Endothelial cell of umbilical vein (primary cell): ENCODE results near the gene CEP68. TPM values are rescaled to one million over a fixed set of nuclear protein-coding genes. Genes with fewer than 3 reads are reported as not detected.
A peak's percentile ranks its signal among the peaks of the same experiment; 100 is the strongest.

Experiments
- BruUV-seq: library from RNA; stranded (reverse); fragments of 400-500 nt; replicated peaks from 2 replicates; lab custom pipeline; 2021; lab: Mats Ljungman, UMichigan
- CTCF ChIA-PET: fragments of 300-600, 350-600 bp; sonication (Branson Sonifier 250); formaldehyde crosslinking; loops from one replicate; lab custom pipeline; 2021; ENCODE audit warnings: antibody characterized with exemption, inconsistent platforms; lab: Charles Lee
- POLR2A ChIA-PET: fragments of 300-600, 350-600 bp; sonication (Branson Sonifier 250); formaldehyde crosslinking; loops from one replicate; lab custom pipeline; 2021; ENCODE audit warnings: antibody characterized with exemption, inconsistent platforms; lab: Charles Lee
- DNase-seq: peaks from one replicate; pipeline ENCODE4 v3.0.0-alpha.2; 2011; ENCODE audit warnings: low read depth, low spot score
- FAIRE-seq: peaks from 2 replicates; lab custom pipeline; 2011; peaks lifted over from hg19 to GRCh38; lab: Jason Lieb, UNC
- H2AFZ ChIP-seq: 2 replicates; pipeline ENCODE4 v1.6.0; 2012; ENCODE audit warnings: low read depth, low read length, control low read depth, inconsistent platforms
- H3K27ac ChIP-seq: 2 replicates; pipeline ENCODE4 v1.5.1; 2011; ENCODE audit warnings: low read depth, mild to moderate bottlenecking, control low read depth, low read length, moderate library complexity; ENCODE audit not compliant: insufficient read depth
- H3K27me3 ChIP-seq, 2 experiments: 2 replicates each; pipeline versions ENCODE4 v1.6.0 to v1.6.1; 2011; ENCODE audit warnings: low read length in 2 of 2, mixed read lengths in 1 of 2; ENCODE audit not compliant: control insufficient read depth in 2 of 2, insufficient read depth in 2 of 2
- H3K36me3 ChIP-seq, 2 experiments: 2 replicates in 1 of 2; 3 replicates in 1 of 2; pipeline ENCODE4 v1.5.1; 2011; ENCODE audit warnings: low read length in 2 of 2, mild to moderate bottlenecking in 1 of 2, moderate library complexity in 1 of 2; ENCODE audit not compliant: control insufficient read depth in 2 of 2, insufficient read depth in 2 of 2; ENCODE audit errors: extremely low read depth in 1 of 2
- H3K4me1 ChIP-seq: 3 replicates; pipeline ENCODE4 v1.5.1; 2011; ENCODE audit warnings: mild to moderate bottlenecking, low read length; ENCODE audit not compliant: control insufficient read depth, insufficient read depth; ENCODE audit errors: extremely low read depth
- H3K4me2 ChIP-seq: 2 replicates; pipeline ENCODE4 v1.6.1; 2011; ENCODE audit warnings: low read length, control low read depth, mixed read lengths; ENCODE audit not compliant: insufficient read depth
- H3K4me3 ChIP-seq, 3 experiments: fragments of 200-600 bp in 1 of 3; sonication (generic), shearing (Covaris generic) in 1 of 3; replicated peaks in 1 of 3; 2 replicates each; pipeline ENCODE4 v1.5.1; 2011 to 2016; ENCODE audit warnings: control low read depth in 3 of 3, low read length in 3 of 3, mild to moderate bottlenecking in 2 of 3, inconsistent platforms in 1 of 3, low read depth in 1 of 3, moderate library complexity in 1 of 3; ENCODE audit not compliant: insufficient read depth in 1 of 3
- H3K79me2 ChIP-seq: 2 replicates; pipeline ENCODE4 v1.6.0; 2012; ENCODE audit warnings: low read length, inconsistent platforms; ENCODE audit not compliant: control insufficient read depth, insufficient read depth
- H3K9ac ChIP-seq: replicated peaks from 2 replicates; pipeline ENCODE3; 2011; ENCODE audit warnings: low read length, control low read depth; ENCODE audit not compliant: insufficient read depth; ENCODE audit errors: extremely low read depth
- H3K9me1 ChIP-seq: replicated peaks from 3 replicates; pipeline ENCODE4 v1.6.0; 2011; ENCODE audit warnings: mild to moderate bottlenecking, low read length; ENCODE audit not compliant: control insufficient read depth, insufficient read depth; ENCODE audit errors: extremely low read depth
- H3K9me3 ChIP-seq: replicated peaks from 2 replicates; pipeline ENCODE4 v1.5.1; 2012; ENCODE audit warnings: low read length, inconsistent platforms; ENCODE audit not compliant: control insufficient read depth, insufficient read depth
- H4K20me1 ChIP-seq: replicated peaks from 2 replicates; pipeline ENCODE3; 2011; ENCODE audit warnings: mild to moderate bottlenecking, low read length; ENCODE audit not compliant: control insufficient read depth, insufficient read depth; ENCODE audit errors: extremely low read depth
- CTCF ChIP-seq, 2 donors: IDR thresholded peaks; 1 replicate in 1 of 2; 2 replicates in 1 of 2; pipeline ENCODE4 v1.5.1; 2011; ENCODE audit warnings: low read length in 2 of 2, mild to moderate bottlenecking in 2 of 2, moderate library complexity in 2 of 2, control low read depth in 1 of 2, inconsistent platforms in 1 of 2, low read depth in 1 of 2; ENCODE audit not compliant: insufficient read depth in 1 of 2; ENCODE audit errors: extremely low read depth in 1 of 2
- EZH2 ChIP-seq: IDR thresholded peaks from 2 replicates; pipeline ENCODE4 v1.6.1; 2012; ENCODE audit warnings: borderline replicate concordance, low read depth, mild to moderate bottlenecking, moderate library complexity, low read length, inconsistent platforms; ENCODE audit not compliant: severe bottlenecking
- FOS ChIP-seq: IDR thresholded peaks from 2 replicates; pipeline ENCODE4 v1.6.1; 2011; ENCODE audit warnings: mild to moderate bottlenecking, low read length, moderate library complexity, borderline replicate concordance; ENCODE audit not compliant: insufficient read depth
- GATA2 ChIP-seq: IDR thresholded peaks from 2 replicates; pipeline ENCODE4 v1.7.0; 2011; ENCODE audit warnings: low read depth, mild to moderate bottlenecking, moderate library complexity, mixed read lengths, low read length; ENCODE audit not compliant: insufficient read length, insufficient read depth
- JUN ChIP-seq: IDR thresholded peaks from 2 replicates; pipeline ENCODE4 v1.6.1; 2011; ENCODE audit warnings: borderline replicate concordance, low read depth; ENCODE audit not compliant: insufficient read length, insufficient read depth
- MAX ChIP-seq: IDR thresholded peaks from 2 replicates; pipeline ENCODE4 v1.6.1; 2011; ENCODE audit not compliant: insufficient read depth, insufficient read length
- MYC ChIP-seq: IDR thresholded peaks from one replicate; pipeline ENCODE4 v1.6.1; 2011; ENCODE audit warnings: mild to moderate bottlenecking, low read depth, low read length
- POLR2A ChIP-seq: IDR thresholded peaks from 2 replicates; pipeline ENCODE4 v1.6.1; 2012; ENCODE audit warnings: low read depth, mild to moderate bottlenecking, control low read depth, low read length
- POLR2AphosphoS5 ChIP-seq: IDR thresholded peaks from 2 replicates; pipeline ENCODE4 v1.6.1; 2012; ENCODE audit warnings: low read depth, mild to moderate bottlenecking, control low read depth, low read length, moderate library complexity; ENCODE audit not compliant: insufficient read depth
- dilution Hi-C: fragments of 300-500 bp; cut with MboI; formaldehyde crosslinking; loops from one replicate; pipeline ENCODE4 v1.15.0; 2019; ENCODE audit warnings: low sequenced_read_pairs; ENCODE audit not compliant: extremely low pct_ligation_motif_present
- intact Hi-C: fragments of 100-400 bp; cut with micrococcal nuclease; formaldehyde crosslinking; loops from one replicate; pipeline ENCODE4 v1.10.0; 2022
- polyA plus RNA-seq, 4 experiments: library from polyadenylated mRNA; depleted of rRNA in 3 of 4; stranded (reverse) in 3 of 4; unstranded in 1 of 4; fragments of >200 nt; gene quantifications; 2 replicates each; pipeline versions ENCODE4 v1.2.1 to v1.2.3, GENCODE V29; 2011 to 2012; ENCODE audit warnings: missing spikeins in 1 of 4
- total RNA-seq: library from RNA; stranded (reverse); gene quantifications from 2 replicates; pipeline ENCODE4 v1.2.3, GENCODE V29; 2021

CEP68 gene
- total and polyA plus RNA-seq, 2 donors (not counting 3 experiments of a cell fraction or from before 2014, with no cell fraction given): 21.4 to 22.0 TPM

- H3K27ac ChIP-seq: peak overlapping the region; percentile 48
- H3K4me1 ChIP-seq: peaks cover 33% of the 10 kb centered on the region
- no peaks in the 10 kb centered on the region for H3K9me1 ChIP-seq
- no peak overlapping the region for H3K4me3 ChIP-seq
- H3K4me2 ChIP-seq: peak overlapping the region; percentile 13
- H4K20me1 ChIP-seq: no peaks in the 10 kb centered on the region
- no peaks in the 10 kb centered on the region for H3K27me3 ChIP-seq
- DNase-seq (peak; percentile 93), FAIRE-seq (peak; percentile 95)
- no peak for TF ChIP-seq GATA2
- TF ChIP-seq POLR2AphosphoS5: no peak
- TF ChIP-seq MAX: no peak
- peak; percentile 92 for TF ChIP-seq FOS
- TF ChIP-seq EZH2: no peak
- TF ChIP-seq JUN: peak; percentile 90
- TF ChIP-seq POLR2A: no peak
- no peak for TF ChIP-seq MYC
- peak; percentile 54 to 61 for TF ChIP-seq CTCF (IDR thresholded peaks at IDR 0.05; ENCODE audit: extremely low read depth in 1 of 2, insufficient read depth in 1 of 2, low read depth in 1 of 2, low read length in 2 of 2)
- POLR2A ChIA-PET: interaction anchor here (0.9 to 1.3 kb wide), 2 partner anchors 9 to 105 kb away, joined by 4 to 8 read pairs; partner anchors contain the start of gene CEP68
- peaks cover 23% of the 10 kb centered on the region for H3K79me2 ChIP-seq
- H3K36me3 ChIP-seq: peaks cover 0 to 1% of the 10 kb centered on the region in 2 experiments
- H3K9me3 ChIP-seq: no peaks in the 10 kb centered on the region
- BruUV-seq: TSS peak; percentile 3
- H2AFZ ChIP-seq: no peak overlapping the region
- H3K9ac ChIP-seq: peak overlapping the region; percentile 33
- CTCF ChIA-PET: interaction anchor here (0.8 to 2.8 kb wide), 26 partner anchors 9 to 509 kb away, joined by 3 to 65 read pairs (median 5); partner anchors contain the start of genes CEP68 and RAB1A
- dilution Hi-C loops (no loop called here), intact Hi-C loops (loop anchor here (1.0 to 2.0 kb wide), 4 partner anchors 66 to 508 kb away; partner anchors contain the start of gene RAB1A)
These were observed 8.7 kb downstream of the CEP68 start for GRCh38 chr2:65064728-65065552.
